ENCODE measurements around the gene NRM. TPM values are rescaled to one million over a fixed set of nuclear protein-coding genes. Genes with fewer than 3 reads are reported as not detected.

NRM gene
- total RNA-seq, 1 donor from 2014 or later = 12.8 TPM

GRCh38 chr6:30703821-30704220 is 13.0 kb upstream of the NRM start:
- Histone ChIP-seq H3K4me3 (ENCODE audit: insufficient read depth, low read depth, low read length) (no peak overlapping the region), H3K4me1 (ENCODE audit: insufficient read depth, low read length) (no peaks in the 10 kb centered on the region), H3K9ac (ENCODE audit: low read length) (no peak overlapping the region), H3K27ac (ENCODE audit: low read depth, low read length) (no peak overlapping the region), H3K79me2 (ENCODE audit: insufficient read depth, low read length) (no peaks in the 10 kb centered on the region), H3K4me2 (ENCODE audit: low read length) (no peak overlapping the region), H3K36me3 (ENCODE audit: insufficient read depth, low read length) (peaks cover 15% of the 10 kb centered on the region), H2AFZ (ENCODE audit: low read depth, low read length) (no peak overlapping the region), H3K9me3 (ENCODE audit: insufficient read depth, low read depth, low read length) (no peaks in the 10 kb centered on the region), H3K27me3 (ENCODE audit: insufficient read depth, low read length) (no peaks in the 10 kb centered on the region), H4K20me1 (ENCODE audit: insufficient read depth, low read length) (no peaks in the 10 kb centered on the region)
- Mint-ChIP-seq H3K4me1 (ENCODE audit: low read depth, unreplicated experiment) (peaks cover 3% of the 10 kb centered on the region), H3K36me3 (ENCODE audit: low read depth, unreplicated experiment) (peaks cover 31% of the 10 kb centered on the region), H3K27ac (ENCODE audit: unreplicated experiment) (no peak overlapping the region), H3K27me3 (ENCODE audit: low read depth, unreplicated experiment) (no peaks in the 10 kb centered on the region), H3K9me3 (ENCODE audit: unreplicated experiment) (no peaks in the 10 kb centered on the region), H3K4me3 (ENCODE audit: unreplicated experiment) (peak overlapping the region; percentile 61)
- TF ChIP-seq CTCF (IDR thresholded peaks at IDR 0.05; ENCODE audit: insufficient read depth, low read depth, low read length) (no peak), EZH2 (IDR thresholded peaks at IDR 0.05; ENCODE audit: insufficient read depth, low read length) (no peak)
- FAIRE-seq = no peak
- DNase-seq (ENCODE audit: low read depth) = no peak

GRCh38 chr6:30703011-30703410 is 12.2 kb upstream of the NRM start:
- Histone ChIP-seq H3K9ac (ENCODE audit: low read length) (no peak overlapping the region), H3K4me2 (ENCODE audit: low read length) (no peak overlapping the region), H3K4me1 (ENCODE audit: insufficient read depth, low read length) (no peaks in the 10 kb centered on the region), H3K79me2 (ENCODE audit: insufficient read depth, low read length) (no peaks in the 10 kb centered on the region), H3K36me3 (ENCODE audit: insufficient read depth, low read length) (peaks cover 15% of the 10 kb centered on the region), H3K27ac (ENCODE audit: low read depth, low read length) (no peak overlapping the region), H3K4me3 (ENCODE audit: insufficient read depth, low read depth, low read length) (no peak overlapping the region), H2AFZ (ENCODE audit: low read depth, low read length) (no peak overlapping the region), H3K9me3 (ENCODE audit: insufficient read depth, low read depth, low read length) (no peaks in the 10 kb centered on the region), H3K27me3 (ENCODE audit: insufficient read depth, low read length) (no peaks in the 10 kb centered on the region), H4K20me1 (ENCODE audit: insufficient read depth, low read length) (no peaks in the 10 kb centered on the region)
- H3K36me3 Mint-ChIP-seq (ENCODE audit: low read depth, unreplicated experiment) = peaks cover 31% of the 10 kb centered on the region
- peaks cover 3% of the 10 kb centered on the region for H3K4me1 Mint-ChIP-seq (ENCODE audit: low read depth, unreplicated experiment)
- TF ChIP-seq EZH2 (IDR thresholded peaks at IDR 0.05; ENCODE audit: insufficient read depth, low read length) (no peak), CTCF (IDR thresholded peaks at IDR 0.05; ENCODE audit: insufficient read depth, low read depth, low read length) (no peak)
- no peak overlapping the region for H3K4me3 Mint-ChIP-seq (ENCODE audit: unreplicated experiment)
- H3K27ac Mint-ChIP-seq (ENCODE audit: unreplicated experiment) = no peak overlapping the region
- DNase-seq (ENCODE audit: low read depth) (no peak), FAIRE-seq (no peak)
- H3K9me3 Mint-ChIP-seq (ENCODE audit: unreplicated experiment) = no peaks in the 10 kb centered on the region
- H3K27me3 Mint-ChIP-seq (ENCODE audit: low read depth, unreplicated experiment) = no peaks in the 10 kb centered on the region

- Mint-ChIP-seq H3K9me3 (ENCODE audit: unreplicated experiment) (no peaks in the 10 kb centered on the region), H3K27ac (ENCODE audit: unreplicated experiment) (peak overlapping the region; percentile 24), H3K4me1 (ENCODE audit: low read depth, unreplicated experiment) (peaks cover 3% of the 10 kb centered on the region), H3K36me3 (ENCODE audit: low read depth, unreplicated experiment) (peaks cover 23% of the 10 kb centered on the region), H3K27me3 (ENCODE audit: low read depth, unreplicated experiment) (no peaks in the 10 kb centered on the region), H3K4me3 (ENCODE audit: unreplicated experiment) (no peak overlapping the region)
- H3K27me3 ChIP-seq (ENCODE audit: insufficient read depth, low read length) = no peaks in the 10 kb centered on the region
- FAIRE-seq (no peak), DNase-seq (ENCODE audit: low read depth) (no peak)
- H2AFZ ChIP-seq (ENCODE audit: low read depth, low read length) = no peak overlapping the region
- no peak overlapping the region for H3K9ac ChIP-seq (ENCODE audit: low read length)
- H3K36me3 ChIP-seq (ENCODE audit: insufficient read depth, low read length) = peaks cover 6% of the 10 kb centered on the region
- H3K4me3 ChIP-seq (ENCODE audit: insufficient read depth, low read depth, low read length) = no peak overlapping the region
- H3K4me1 ChIP-seq (ENCODE audit: insufficient read depth, low read length) = peaks cover 2% of the 10 kb centered on the region
- H4K20me1 ChIP-seq (ENCODE audit: insufficient read depth, low read length) = no peaks in the 10 kb centered on the region
- no peaks in the 10 kb centered on the region for H3K9me3 ChIP-seq (ENCODE audit: insufficient read depth, low read depth, low read length)
- no peak overlapping the region for H3K27ac ChIP-seq (ENCODE audit: low read depth, low read length)
- H3K79me2 ChIP-seq (ENCODE audit: insufficient read depth, low read length) = no peaks in the 10 kb centered on the region
- TF ChIP-seq CTCF (IDR thresholded peaks at IDR 0.05; ENCODE audit: insufficient read depth, low read depth, low read length) = no peak
- TF ChIP-seq EZH2 (IDR thresholded peaks at IDR 0.05; ENCODE audit: insufficient read depth, low read length) = no peak
- H3K4me2 ChIP-seq (ENCODE audit: low read length) = no peak overlapping the region
Measured at GRCh38 chr6:30700340-30700739, 9.6 kb upstream of the NRM start.
